Measurements from ENCODE around the gene PARD6A. TPM values are rescaled to one million over a fixed set of nuclear protein-coding genes. Genes with fewer than 3 reads are reported as not detected.

Gene PARD6A
- total and polyA plus RNA-seq, 2 of the 4 experiments (the other 2 are of a cell fraction): 0.36 to 0.55 TPM

DNA sequence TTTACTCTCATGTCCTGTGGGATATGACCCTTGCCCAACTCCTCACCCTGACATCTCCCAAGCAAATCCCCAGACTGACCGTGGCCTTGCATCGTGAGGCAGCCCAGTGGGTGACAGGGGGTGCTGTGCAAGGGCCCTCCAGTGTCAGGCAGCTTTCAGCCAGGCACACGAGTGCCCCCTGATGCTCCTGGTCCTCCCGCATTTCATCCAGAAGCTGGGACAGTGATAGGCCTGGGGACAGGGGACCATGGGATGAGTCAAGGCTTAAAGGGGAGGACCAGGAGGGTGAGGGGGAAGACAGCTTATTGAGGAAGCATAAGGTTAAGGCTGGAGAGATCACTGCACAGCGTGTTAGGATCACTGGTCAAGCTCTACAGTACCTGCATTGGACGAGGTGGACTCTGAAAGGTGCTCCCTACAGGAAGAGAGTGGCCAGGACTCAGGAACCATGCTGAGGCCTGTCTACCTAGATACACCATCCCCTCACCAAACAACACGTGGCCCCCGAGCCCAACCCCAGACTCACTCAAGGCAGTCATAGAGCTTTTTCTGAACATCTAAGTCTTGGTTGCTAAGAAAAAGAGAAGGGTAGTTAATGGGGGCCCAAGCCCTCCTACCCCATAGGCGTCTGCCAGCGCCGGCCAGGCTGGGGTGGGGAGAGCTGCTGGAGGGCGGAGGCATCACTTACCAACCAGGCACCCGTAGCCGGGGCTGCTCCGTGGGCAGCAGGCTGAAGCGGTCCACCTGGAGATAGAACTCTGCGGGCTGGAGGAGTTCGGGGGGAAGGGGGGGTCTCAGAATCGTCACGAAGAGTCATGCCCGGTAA, 1.7 kb upstream of the PARD6A start:
- ATAC-seq (ENCODE audit: low read depth) (no peak), DNase-seq (no peak)
- Histone ChIP-seq H3K4me1 (ENCODE audit: control insufficient read depth, insufficient read depth, low read length) (peaks cover 6% of the 10 kb centered on the region; the same call in 1 of the 2 replicates), H2BK5ac (ENCODE audit: low read depth, low read length, poor library complexity, severe bottlenecking) (no peak overlapping the region), H3K9me3 (ENCODE audit: control insufficient read depth, insufficient read depth, low read length) (no peaks in the 10 kb centered on the region), H4K20me1 (ENCODE audit: insufficient read depth, low read length) (peaks cover 5% of the 10 kb centered on the region), H4K8ac (ENCODE audit: low read depth in 2 of 2, low read length in 2 of 2) (peak overlapping the region in 1 of 2 experiments; percentile 89; a peak in 2 of 4 replicates), H2AFZ (replicated peaks; ENCODE audit: low read length, poor library complexity) (peak overlapping the region; percentile 100), H3K27ac (ENCODE audit: insufficient read depth, low read length) (no peak overlapping the region; the same call in 1 of the 2 replicates), H3K9me1 (ENCODE audit: insufficient read depth, low read length) (peaks cover 7% of the 10 kb centered on the region), H4K5ac (ENCODE audit: low read depth, low read length) (no peak overlapping the region), H2AK9ac (replicated peaks; ENCODE audit: low read depth, low read length, poor library complexity) (peak overlapping the region; percentile 95), H3K4me2 (ENCODE audit: low read depth, low read length) (peak overlapping the region; percentile 76), H2BK120ac (ENCODE audit: low read depth, low read length) (no peak overlapping the region), H3K56ac (ENCODE audit: extremely low read depth, insufficient read depth, low read length) (no peak overlapping the region), H3K27me3 (ENCODE audit: control insufficient read depth, insufficient read depth, low read length) (no peaks in the 10 kb centered on the region), H3K4ac (ENCODE audit: low read depth, low read length) (no peak overlapping the region), H2BK20ac (ENCODE audit: low read depth, low read length) (no peak overlapping the region), H3K18ac (ENCODE audit: low read depth, low read length) (no peak overlapping the region), H3K4me3 (ENCODE audit: insufficient read depth, low read depth, low read length) (peak overlapping the region; percentile 64), H3K9ac (ENCODE audit: low read depth, low read length) (peak overlapping the region; percentile 58), H3K23ac (ENCODE audit: low read depth, low read length) (peak overlapping the region; percentile 74; the same call in 1 of the 2 replicates), H3K14ac (replicated peaks; ENCODE audit: low read depth, low read length) (no peak overlapping the region), H2BK15ac (ENCODE audit: low read depth, low read length) (no peak overlapping the region), H3K79me1 (ENCODE audit: low read depth in 1 of 2, low read length in 2 of 2) (peaks cover 6 to 20% of the 10 kb centered on the region in 2 experiments; a peak in 3 of 4 replicates), H4K91ac (ENCODE audit: insufficient read depth, low read depth, low read length) (no peak overlapping the region), H2AK5ac (ENCODE audit: low read depth, low read length) (peak overlapping the region; percentile 1; the same call in 1 of the 2 replicates), H3K36me3 (ENCODE audit: control insufficient read depth, insufficient read depth, low read length) (peaks cover 3% of the 10 kb centered on the region; the same call in 1 of the 2 replicates)
- whole genome bisulfite sequencing, 2 experiments (ENCODE audit: extremely low coverage in 2 of 2, insufficient read length in 1 of 2): 24% methylated on average over 4 of the region's 21 CpGs; no CpG with 5 or more reads in 1 of the 2 experiments
- ChIA-PET POLR2A (ENCODE audit: unreplicated experiment) (no interaction called here), CTCF (interaction anchor here (1.3 kb wide), 1 partner anchor 138 kb away, joined by 4 read pairs; no protein-coding TSS in a partner anchor)
- dilution Hi-C loops (cut with HindIII; ENCODE audit: low sequenced_read_pairs, unreplicated experiment): no loop called here
- intact Hi-C loops (cut with micrococcal nuclease): no loop called here
- in situ Hi-C loops (cut with MboI; ENCODE audit: low sequenced_read_pairs): no loop called here
- no TSS peak for BruUV-seq (replicated peaks)
- TF ChIP-seq NFE2L2 (IDR thresholded peaks at IDR 0.05; ENCODE audit: low read depth, low read length) (no peak), MAZ (IDR thresholded peaks at IDR 0.05; ENCODE audit: borderline replicate concordance, low read depth, low read length) (no peak), FOS (IDR thresholded peaks at IDR 0.05; ENCODE audit: low read depth, low read length) (no peak), RAD21 (IDR thresholded peaks at IDR 0.05; ENCODE audit: low read length) (no peak), SMC3 (IDR thresholded peaks at IDR 0.05; ENCODE audit: low read depth, low read length) (no peak)

Data from IMR-90 (cell line).